Neural cell (in vitro differentiated cells): ENCODE measurements around the gene DCHS1. TPM values are rescaled to one million over a fixed set of nuclear protein-coding genes. Genes with fewer than 3 reads are reported as not detected.

Source experiments
- H2AFZ ChIP-seq: fragments of 200-600, 300-800 bp; sonication (generic), shearing (Covaris generic); 2 replicates; pipeline ENCODE4 v1.6.0; 2014; ENCODE audit warnings: low read depth, mild to moderate bottlenecking, antibody characterized with exemption, low read length, moderate library complexity
- H3F3A ChIP-seq: fragments of 200-600 bp; shearing (Covaris generic); 2 replicates; pipeline ENCODE4 v1.6.1; 2016; ENCODE audit warnings: mild to moderate bottlenecking, moderate library complexity, mixed read lengths, antibody characterized with exemption, low read length; ENCODE audit not compliant: insufficient read depth, poor library complexity, severe bottlenecking
- H3K27ac ChIP-seq: fragments of 200-600, 300-800 bp; sonication (generic), shearing (Covaris generic); 2 replicates; pipeline ENCODE4 v1.5.1; 2014; ENCODE audit warnings: mild to moderate bottlenecking, low read length, moderate library complexity
- H3K27me3 ChIP-seq: fragments of 300-800, 200-600 bp; sonication (generic), shearing (Covaris generic); 2 replicates; pipeline ENCODE4 v1.6.0; 2014; ENCODE audit warnings: mild to moderate bottlenecking, low read depth, low read length, moderate library complexity; ENCODE audit not compliant: insufficient read depth
- H3K36me3 ChIP-seq: fragments of 300-800, 200-600 bp; sonication (generic), shearing (Covaris generic); 2 replicates; pipeline ENCODE4 v1.5.1; 2014; ENCODE audit warnings: mild to moderate bottlenecking, antibody characterized with exemption, low read length, moderate library complexity; ENCODE audit not compliant: insufficient read depth
- H3K4me2 ChIP-seq: fragments of 300-800, 200-600 bp; sonication (generic), shearing (Covaris generic); 2 replicates; pipeline ENCODE4 v1.6.0; 2014; ENCODE audit warnings: mild to moderate bottlenecking, low read length
- H3K4me3 ChIP-seq: fragments of 300-800, 200-600 bp; sonication (generic), shearing (Covaris generic); 2 replicates; pipeline ENCODE4 v1.5.1; 2014; ENCODE audit warnings: mild to moderate bottlenecking, low read length, moderate library complexity
- H3K79me2 ChIP-seq: fragments of 200-600 bp; shearing (Covaris generic); replicated peaks from 2 replicates; pipeline ENCODE4 v1.6.0; 2014; ENCODE audit warnings: mild to moderate bottlenecking, low read length, moderate library complexity; ENCODE audit not compliant: insufficient read depth
- H3K9ac ChIP-seq: fragments of 300-800, 200-600 bp; sonication (generic), shearing (Covaris generic); 2 replicates; pipeline ENCODE4 v1.6.1; 2016; ENCODE audit warnings: mild to moderate bottlenecking, low read length, mixed read lengths
- H3K9me2 ChIP-seq: fragments of 200-600 bp; shearing (Covaris generic); 2 replicates; pipeline ENCODE4 v1.6.1; 2016; ENCODE audit warnings: mild to moderate bottlenecking, low read length, mixed read lengths; ENCODE audit not compliant: insufficient read depth
- H3K9me3 ChIP-seq: fragments of 200-600, 300-800 bp; sonication (generic), shearing (Covaris generic); 2 replicates; pipeline ENCODE4 v1.6.1; 2016; ENCODE audit warnings: mild to moderate bottlenecking, mixed run types, low read length, moderate library complexity, mixed read lengths
- H4K20me1 ChIP-seq: fragments of 200-600 bp; shearing (Covaris generic); 2 replicates; pipeline ENCODE4 v1.6.1; 2016; ENCODE audit warnings: mild to moderate bottlenecking, mixed run types; ENCODE audit not compliant: insufficient read depth
- EP300 ChIP-seq: fragments of 450-650 bp; conservative IDR thresholded peaks from 2 replicates; pipeline ENCODE4 v1.6.1; 2014; ENCODE audit warnings: antibody characterized with exemption, mild to moderate bottlenecking, moderate library complexity; ENCODE audit not compliant: poor library complexity, severe bottlenecking
- EZH2 ChIP-seq: fragments of 200-600, 300-800 bp; shearing (Covaris generic), sonication (generic); IDR thresholded peaks from 2 replicates; pipeline ENCODE4 v1.6.1; 2014; ENCODE audit warnings: antibody characterized with exemption, low read length, borderline replicate concordance, mild to moderate bottlenecking; ENCODE audit not compliant: insufficient read depth, poor library complexity, severe bottlenecking
- MXI1 ChIP-seq: fragments of 450-650 bp; conservative IDR thresholded peaks from 2 replicates; pipeline ENCODE4 v1.6.1; 2014; ENCODE audit warnings: antibody characterized with exemption, mild to moderate bottlenecking; ENCODE audit not compliant: poor library complexity, severe bottlenecking
- POLR2AphosphoS5 ChIP-seq: IDR thresholded peaks from 2 replicates; pipeline ENCODE4 v1.6.1; 2012
- RAD21 ChIP-seq: fragments of 450-650 bp; conservative IDR thresholded peaks from 2 replicates; pipeline ENCODE4 v1.6.1; 2014; ENCODE audit warnings: antibody characterized with exemption, mild to moderate bottlenecking, moderate library complexity
- SMC3 ChIP-seq: fragments of 450-650 bp; conservative IDR thresholded peaks from 2 replicates; pipeline ENCODE4 v1.6.1; 2014; ENCODE audit warnings: antibody characterized with exemption, mild to moderate bottlenecking, moderate library complexity; ENCODE audit not compliant: poor library complexity
- TAF1 ChIP-seq: IDR thresholded peaks from 2 replicates; pipeline ENCODE4 v1.6.1; 2012; ENCODE audit warnings: low read depth
- polyA plus RNA-seq: library from polyadenylated mRNA; depleted of rRNA; stranded (reverse); fragments of >200 nt; gene quantifications from 2 replicates; pipeline ENCODE4 v1.2.3, GENCODE V29; 2014
- TF ChIP-seq, protein P1 (sequence below): fragments of 450-650 bp; IDR thresholded peaks from 2 replicates; pipeline ENCODE4 v1.5.1; 2014; ENCODE audit warnings: antibody characterized with exemption, mild to moderate bottlenecking, moderate library complexity; ENCODE audit not compliant: poor library complexity, severe bottlenecking
- TF ChIP-seq, protein P2 (sequence below): IDR thresholded peaks from 2 replicates; pipeline ENCODE4 v1.6.1; 2012; ENCODE audit warnings: borderline replicate concordance

The DCHS1 gene
- polyA plus RNA-seq, 1 donor from 2014 or later, result 30.1 TPM

DNA sequence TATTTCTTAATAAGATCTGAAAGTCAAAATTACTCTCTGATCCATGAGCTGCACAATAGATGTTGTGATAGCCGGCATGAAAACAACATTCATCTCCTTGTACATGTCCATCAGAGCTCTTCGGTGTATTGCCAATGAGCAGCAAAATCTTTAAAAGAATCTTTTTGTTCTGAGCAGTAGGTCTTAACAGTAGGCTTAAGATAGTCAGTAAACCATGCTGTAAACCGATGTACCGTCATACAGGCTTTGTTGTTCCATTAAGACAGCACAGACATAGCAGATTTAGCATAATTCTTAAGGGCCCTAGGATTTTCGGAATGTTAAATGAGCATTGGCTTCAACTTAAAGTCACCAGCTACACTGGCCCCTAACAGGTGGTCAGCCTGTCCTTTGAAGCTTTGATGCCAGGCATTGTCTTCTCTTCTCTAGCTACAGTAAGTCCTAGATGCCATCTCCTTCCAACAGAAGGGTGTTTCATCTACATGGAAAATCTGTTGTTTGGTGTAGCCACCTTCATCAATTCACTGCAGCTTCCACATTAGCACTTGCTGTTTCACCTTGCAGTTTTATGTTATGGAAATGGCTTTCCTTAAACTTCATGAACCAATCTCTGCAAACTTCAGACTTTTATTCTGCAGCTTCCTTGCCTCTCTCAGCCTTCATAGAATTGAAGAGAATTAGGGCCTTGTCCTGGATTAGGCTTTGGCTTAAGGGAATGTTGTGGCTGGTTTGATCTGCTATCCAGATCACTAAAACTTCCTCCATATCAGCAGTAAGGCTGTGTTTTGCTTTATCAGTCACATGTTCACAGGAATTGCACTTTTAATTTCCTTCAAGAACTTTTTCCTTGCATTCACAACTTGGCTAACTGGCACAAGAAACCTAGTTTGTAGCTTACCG, 80.5 kb downstream of the DCHS1 start:
- TF ChIP-seq POLR2AphosphoS5 (no peak), MXI1 (no peak), RAD21 (no peak), SMC3 (no peak), EP300 (no peak), EZH2 (no peak), TAF1 (no peak)
- TF ChIP-seq, protein P1, sequence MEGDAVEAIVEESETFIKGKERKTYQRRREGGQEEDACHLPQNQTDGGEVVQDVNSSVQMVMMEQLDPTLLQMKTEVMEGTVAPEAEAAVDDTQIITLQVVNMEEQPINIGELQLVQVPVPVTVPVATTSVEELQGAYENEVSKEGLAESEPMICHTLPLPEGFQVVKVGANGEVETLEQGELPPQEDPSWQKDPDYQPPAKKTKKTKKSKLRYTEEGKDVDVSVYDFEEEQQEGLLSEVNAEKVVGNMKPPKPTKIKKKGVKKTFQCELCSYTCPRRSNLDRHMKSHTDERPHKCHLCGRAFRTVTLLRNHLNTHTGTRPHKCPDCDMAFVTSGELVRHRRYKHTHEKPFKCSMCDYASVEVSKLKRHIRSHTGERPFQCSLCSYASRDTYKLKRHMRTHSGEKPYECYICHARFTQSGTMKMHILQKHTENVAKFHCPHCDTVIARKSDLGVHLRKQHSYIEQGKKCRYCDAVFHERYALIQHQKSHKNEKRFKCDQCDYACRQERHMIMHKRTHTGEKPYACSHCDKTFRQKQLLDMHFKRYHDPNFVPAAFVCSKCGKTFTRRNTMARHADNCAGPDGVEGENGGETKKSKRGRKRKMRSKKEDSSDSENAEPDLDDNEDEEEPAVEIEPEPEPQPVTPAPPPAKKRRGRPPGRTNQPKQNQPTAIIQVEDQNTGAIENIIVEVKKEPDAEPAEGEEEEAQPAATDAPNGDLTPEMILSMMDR, result no peak
- TF ChIP-seq, protein P2, sequence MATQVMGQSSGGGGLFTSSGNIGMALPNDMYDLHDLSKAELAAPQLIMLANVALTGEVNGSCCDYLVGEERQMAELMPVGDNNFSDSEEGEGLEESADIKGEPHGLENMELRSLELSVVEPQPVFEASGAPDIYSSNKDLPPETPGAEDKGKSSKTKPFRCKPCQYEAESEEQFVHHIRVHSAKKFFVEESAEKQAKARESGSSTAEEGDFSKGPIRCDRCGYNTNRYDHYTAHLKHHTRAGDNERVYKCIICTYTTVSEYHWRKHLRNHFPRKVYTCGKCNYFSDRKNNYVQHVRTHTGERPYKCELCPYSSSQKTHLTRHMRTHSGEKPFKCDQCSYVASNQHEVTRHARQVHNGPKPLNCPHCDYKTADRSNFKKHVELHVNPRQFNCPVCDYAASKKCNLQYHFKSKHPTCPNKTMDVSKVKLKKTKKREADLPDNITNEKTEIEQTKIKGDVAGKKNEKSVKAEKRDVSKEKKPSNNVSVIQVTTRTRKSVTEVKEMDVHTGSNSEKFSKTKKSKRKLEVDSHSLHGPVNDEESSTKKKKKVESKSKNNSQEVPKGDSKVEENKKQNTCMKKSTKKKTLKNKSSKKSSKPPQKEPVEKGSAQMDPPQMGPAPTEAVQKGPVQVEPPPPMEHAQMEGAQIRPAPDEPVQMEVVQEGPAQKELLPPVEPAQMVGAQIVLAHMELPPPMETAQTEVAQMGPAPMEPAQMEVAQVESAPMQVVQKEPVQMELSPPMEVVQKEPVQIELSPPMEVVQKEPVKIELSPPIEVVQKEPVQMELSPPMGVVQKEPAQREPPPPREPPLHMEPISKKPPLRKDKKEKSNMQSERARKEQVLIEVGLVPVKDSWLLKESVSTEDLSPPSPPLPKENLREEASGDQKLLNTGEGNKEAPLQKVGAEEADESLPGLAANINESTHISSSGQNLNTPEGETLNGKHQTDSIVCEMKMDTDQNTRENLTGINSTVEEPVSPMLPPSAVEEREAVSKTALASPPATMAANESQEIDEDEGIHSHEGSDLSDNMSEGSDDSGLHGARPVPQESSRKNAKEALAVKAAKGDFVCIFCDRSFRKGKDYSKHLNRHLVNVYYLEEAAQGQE, result no peak
- Histone ChIP-seq H3K27ac (no peak overlapping the region), H3K27me3 (no peaks in the 10 kb centered on the region)

DNA sequence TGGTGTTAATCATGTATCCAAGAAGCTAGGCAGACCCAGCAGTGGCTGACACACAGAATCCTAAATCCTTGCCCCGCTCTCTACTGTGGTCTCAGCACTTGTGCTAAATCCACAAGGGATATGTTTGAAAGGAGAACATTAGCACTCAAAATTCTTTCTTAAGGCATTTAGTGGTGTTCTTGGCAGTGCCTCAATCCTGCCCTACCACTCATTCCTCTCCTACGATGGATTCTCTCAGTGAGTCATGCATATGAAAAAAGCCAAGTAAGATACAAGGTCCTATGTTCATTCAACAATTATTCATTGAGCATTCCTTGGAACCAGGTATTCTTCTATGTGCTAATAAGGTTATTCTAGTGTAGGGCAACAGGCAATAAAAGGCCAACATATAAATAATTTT, 83.4 kb downstream of the DCHS1 start:
- H3K27me3 ChIP-seq, result no peaks in the 10 kb centered on the region
- H3K4me2 ChIP-seq, result no peak overlapping the region
- H4K20me1 ChIP-seq, result no peaks in the 10 kb centered on the region
- no peaks in the 10 kb centered on the region for H3K9me2 ChIP-seq
- no peak overlapping the region for H3K4me3 ChIP-seq
- H3K9ac ChIP-seq, result no peak overlapping the region
- H3K9me3 ChIP-seq, result no peaks in the 10 kb centered on the region
- H3K36me3 ChIP-seq, result no peaks in the 10 kb centered on the region
- H3K27ac ChIP-seq, result no peak overlapping the region
- H3F3A ChIP-seq, result no peaks in the 10 kb centered on the region
- H3K79me2 ChIP-seq, result no peaks in the 10 kb centered on the region
- H2AFZ ChIP-seq, result no peak overlapping the region
- TF ChIP-seq, protein P2, result no peak
- TF ChIP-seq TAF1, result no peak
- no peak for TF ChIP-seq MXI1

More for the DNA sequence above, 80.5 kb downstream of the DCHS1 start:
- H3F3A ChIP-seq, result no peaks in the 10 kb centered on the region
- no peaks in the 10 kb centered on the region for H4K20me1 ChIP-seq
- no peak overlapping the region for H3K4me3 ChIP-seq
- H3K9ac ChIP-seq, result no peak overlapping the region
- H3K9me2 ChIP-seq, result no peaks in the 10 kb centered on the region
- H3K9me3 ChIP-seq, result no peaks in the 10 kb centered on the region
- H3K79me2 ChIP-seq, result no peaks in the 10 kb centered on the region
- H3K4me2 ChIP-seq, result no peak overlapping the region
- no peak overlapping the region for H2AFZ ChIP-seq
- H3K36me3 ChIP-seq, result no peaks in the 10 kb centered on the region
